Peyer's patch (tissue), 4 donors: ENCODE results near the gene GTF3C5. TPM values are rescaled to one million over a fixed set of nuclear protein-coding genes. Genes with fewer than 3 reads are reported as not detected.
"Not testable (repeated sequence)": the region's sequence is repeated elsewhere in the genome, so short reads cannot be mapped to it uniquely, and the experiment has no call there.

Experiments
- DNase-seq, 3 donors: peaks; one replicate each; pipeline ENCODE4 v3.0.0-alpha.2; 2017 to 2019
- H3K27ac ChIP-seq, 4 donors: fragments of 200-600 bp; sonication (generic); one replicate each; pipeline ENCODE4 v1.5.1; 2016 to 2019
- H3K27me3 ChIP-seq, 2 donors: fragments of 200-600 bp; sonication (generic); one replicate each; pipeline ENCODE4 v1.5.1; 2019
- H3K36me3 ChIP-seq, 3 donors: fragments of 200-600 bp; sonication (generic); one replicate each; pipeline ENCODE4 v1.5.1; 2016 to 2019
- H3K4me1 ChIP-seq, 4 donors: fragments of 200-600 bp; sonication (generic); one replicate each; pipeline ENCODE4 v1.5.1; 2016 to 2019
- H3K4me3 ChIP-seq, 4 donors: fragments of 200-600 bp; sonication (generic); 1 replicate in 3 of 4; 2 replicates in 1 of 4; pipeline ENCODE4 v1.5.1; 2016 to 2019; ENCODE audit warnings: mild to moderate bottlenecking in 1 of 4
- H3K9me3 ChIP-seq, 4 donors: fragments of 200-600 bp; sonication (generic); one replicate each; pipeline ENCODE4 v1.5.1; 2016 to 2019; ENCODE audit warnings: mild to moderate bottlenecking in 1 of 4
- POLR2A ChIP-seq, 2 donors: fragments of 450-650 bp; IDR thresholded peaks; one replicate each; pipeline ENCODE4 v1.5.1; 2017; ENCODE audit warnings: antibody characterized with exemption in 2 of 2, mild to moderate bottlenecking in 2 of 2, moderate library complexity in 2 of 2
- total RNA-seq, 4 donors: library from RNA; depleted of rRNA; stranded (reverse); fragments of >200 nt; gene quantifications; one replicate each; pipeline ENCODE4 v1.1.0, GENCODE V29; 2016
- TF ChIP-seq, protein P1 (sequence below), 6 experiments: fragments of 450-650 bp in 4 of 6; fragments of 200-600 bp in 2 of 6; sonication (generic) in 1 of 6; IDR thresholded peaks; one replicate each; pipeline ENCODE4 v1.5.1; 2017 to 2019; ENCODE audit warnings: antibody characterized with exemption in 6 of 6, mild to moderate bottlenecking in 3 of 6, moderate library complexity in 1 of 6

Gene GTF3C5
- total RNA-seq, 4 donors from 2014 or later, result 63.7 to 103 (median 73.5) TPM

DNA sequence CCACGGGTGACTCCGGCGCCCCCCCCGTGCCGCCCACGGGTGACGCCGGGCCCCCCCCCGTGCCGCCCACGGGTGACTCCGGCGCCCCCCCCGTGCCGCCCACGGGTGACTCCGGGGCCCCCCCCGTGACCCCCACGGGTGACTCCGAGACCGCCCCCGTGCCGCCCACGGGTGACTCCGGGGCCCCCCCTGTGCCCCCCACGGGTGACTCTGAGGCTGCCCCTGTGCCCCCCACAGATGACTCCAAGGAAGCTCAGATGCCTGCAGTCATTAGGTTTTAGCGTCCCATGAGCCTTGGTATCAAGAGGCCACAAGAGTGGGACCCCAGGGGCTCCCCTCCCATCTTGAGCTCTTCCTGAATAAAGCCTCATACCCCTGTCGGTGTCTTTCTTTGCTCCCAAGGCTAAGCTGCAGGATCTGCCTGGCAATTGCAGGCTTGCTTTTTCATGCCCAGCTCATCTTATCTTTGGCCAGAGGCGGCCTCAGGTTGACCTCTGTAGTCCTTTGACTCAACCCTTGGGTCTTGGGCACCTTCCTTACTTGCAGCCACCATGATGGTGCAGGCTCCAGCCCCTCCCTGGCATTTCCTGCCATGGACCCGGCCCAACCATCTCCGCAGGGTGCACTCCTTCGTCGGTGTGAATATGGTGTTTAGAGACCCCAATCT is 40.8 kb downstream of the GTF3C5 start:
- Histone ChIP-seq H3K27ac (no peak overlapping the region), H3K36me3 (no peaks in the 10 kb centered on the region), H3K4me1 (no peaks in the 10 kb centered on the region), H3K27me3 (no peaks in the 10 kb centered on the region), H3K9me3 (no peaks in the 10 kb centered on the region), H3K4me3 (no peak overlapping the region)
- DNase-seq, result peak in 1 of 3 donors; percentile 25
- TF ChIP-seq, protein P1, sequence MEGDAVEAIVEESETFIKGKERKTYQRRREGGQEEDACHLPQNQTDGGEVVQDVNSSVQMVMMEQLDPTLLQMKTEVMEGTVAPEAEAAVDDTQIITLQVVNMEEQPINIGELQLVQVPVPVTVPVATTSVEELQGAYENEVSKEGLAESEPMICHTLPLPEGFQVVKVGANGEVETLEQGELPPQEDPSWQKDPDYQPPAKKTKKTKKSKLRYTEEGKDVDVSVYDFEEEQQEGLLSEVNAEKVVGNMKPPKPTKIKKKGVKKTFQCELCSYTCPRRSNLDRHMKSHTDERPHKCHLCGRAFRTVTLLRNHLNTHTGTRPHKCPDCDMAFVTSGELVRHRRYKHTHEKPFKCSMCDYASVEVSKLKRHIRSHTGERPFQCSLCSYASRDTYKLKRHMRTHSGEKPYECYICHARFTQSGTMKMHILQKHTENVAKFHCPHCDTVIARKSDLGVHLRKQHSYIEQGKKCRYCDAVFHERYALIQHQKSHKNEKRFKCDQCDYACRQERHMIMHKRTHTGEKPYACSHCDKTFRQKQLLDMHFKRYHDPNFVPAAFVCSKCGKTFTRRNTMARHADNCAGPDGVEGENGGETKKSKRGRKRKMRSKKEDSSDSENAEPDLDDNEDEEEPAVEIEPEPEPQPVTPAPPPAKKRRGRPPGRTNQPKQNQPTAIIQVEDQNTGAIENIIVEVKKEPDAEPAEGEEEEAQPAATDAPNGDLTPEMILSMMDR (IDR thresholded peaks at IDR 0.05), result no peak
- TF ChIP-seq POLR2A (IDR thresholded peaks at IDR 0.05), result no peak

DNA sequence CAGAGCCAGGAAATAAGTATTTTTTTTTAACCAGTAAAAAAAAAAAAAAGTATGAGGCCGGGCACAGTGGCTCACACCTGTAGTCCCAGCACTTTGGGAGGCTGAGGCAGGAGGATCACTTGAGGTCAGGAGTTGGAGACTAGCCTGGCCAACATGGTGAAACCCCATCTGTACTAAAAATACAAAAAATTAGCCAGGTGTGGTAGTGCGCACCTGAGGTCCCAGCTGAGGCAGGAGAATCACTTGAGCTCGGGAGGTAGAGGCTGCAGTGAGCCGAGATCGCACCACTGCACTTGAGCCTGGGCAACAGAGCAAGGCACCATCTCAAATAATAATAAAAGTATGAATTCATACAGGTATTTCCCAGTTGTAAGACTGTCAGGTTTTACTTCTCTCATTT is 41.4 kb downstream of the GTF3C5 start:
- DNase-seq, H3K27ac ChIP-seq, H3K27me3 ChIP-seq: not testable (repeated sequence)

DNA sequence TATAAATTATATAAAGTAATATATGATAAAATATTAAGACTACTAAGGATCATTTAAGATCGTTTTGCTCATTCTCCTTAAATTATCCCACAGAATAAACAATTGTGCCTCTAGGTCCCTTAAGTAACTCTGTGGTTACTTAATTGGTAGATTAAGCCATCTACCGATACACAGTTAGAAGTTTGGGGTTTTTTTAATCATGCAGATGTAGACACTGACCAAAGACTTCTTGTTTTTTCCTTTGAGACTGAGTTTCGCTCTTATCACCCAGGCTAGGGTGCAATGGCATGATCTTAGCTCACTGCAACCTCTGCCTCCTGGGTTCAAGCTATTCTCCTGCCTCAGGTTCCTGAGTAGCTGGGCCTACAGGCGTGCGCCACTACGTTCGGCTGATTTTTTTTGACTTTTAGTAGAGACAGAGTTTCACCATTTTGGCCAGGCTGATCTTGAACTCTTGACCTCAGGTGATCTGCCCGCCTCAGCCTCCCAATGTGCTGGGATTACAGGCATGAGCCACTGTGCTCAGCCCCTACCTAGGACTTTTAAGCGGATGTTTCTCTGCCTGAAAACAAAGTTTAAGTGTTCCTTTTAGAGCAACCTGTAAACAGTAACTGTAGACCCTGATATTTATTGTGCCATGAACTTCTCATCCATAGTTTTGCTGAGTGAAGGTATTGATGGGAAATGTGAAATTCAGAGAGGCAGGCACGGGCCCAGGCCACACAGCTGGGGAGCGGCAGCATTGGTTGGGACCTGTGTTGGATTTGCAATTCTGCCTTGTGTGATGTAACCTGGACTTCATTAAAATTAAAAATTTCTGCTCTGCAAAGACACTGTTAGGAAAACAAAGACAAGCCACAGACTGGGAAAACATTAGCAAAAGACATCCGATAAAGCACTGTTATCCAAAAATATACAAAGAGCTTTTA is 42.6 kb downstream of the GTF3C5 start:
- no peaks in the 10 kb centered on the region for H3K9me3 ChIP-seq
- DNase-seq, result no peak

More for the DNA sequence above, 41.4 kb downstream of the GTF3C5 start:
- H3K36me3 ChIP-seq, H3K9me3 ChIP-seq, H3K4me3 ChIP-seq, H3K4me1 ChIP-seq: not testable (repeated sequence)

DNA sequence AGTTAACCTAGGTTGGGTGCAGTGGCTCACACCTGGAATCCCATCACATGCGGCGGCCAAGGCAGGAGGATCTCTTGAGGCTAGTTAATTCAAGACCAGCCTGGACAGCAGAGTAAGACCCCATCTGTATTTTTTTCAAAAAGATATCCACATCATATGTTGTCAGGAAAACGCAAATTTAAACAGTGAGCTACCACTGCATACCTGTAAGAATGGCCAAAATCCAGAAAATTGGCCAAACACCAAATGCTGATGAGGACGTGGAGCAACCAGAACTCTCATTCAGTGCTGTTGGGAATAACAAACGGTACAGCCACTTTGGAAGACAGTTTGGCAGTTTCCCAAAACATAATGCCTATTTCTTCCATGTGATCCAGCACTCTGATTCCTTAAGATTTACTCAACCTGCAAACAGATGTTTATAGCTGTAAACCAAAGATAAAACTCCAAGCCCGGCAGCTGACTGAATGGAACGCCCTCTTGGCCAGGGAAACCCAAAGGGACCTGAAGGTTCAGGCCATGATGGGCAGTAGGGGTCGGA is 43.4 kb downstream of the GTF3C5 start:
- no peak overlapping the region for H3K27ac ChIP-seq
- H3K4me1 ChIP-seq, result no peaks in the 10 kb centered on the region
- H3K27me3 ChIP-seq, result no peaks in the 10 kb centered on the region
- TF ChIP-seq, protein P1 (IDR thresholded peaks at IDR 0.05), result no peak
- no peak for TF ChIP-seq POLR2A (IDR thresholded peaks at IDR 0.05)
- no peaks in the 10 kb centered on the region for H3K36me3 ChIP-seq
- H3K4me3 ChIP-seq, result no peak overlapping the region
- DNase-seq, result no peak
- H3K9me3 ChIP-seq, result no peaks in the 10 kb centered on the region

More for the DNA sequence above, 42.6 kb downstream of the GTF3C5 start:
- Histone ChIP-seq H3K27me3 (no peaks in the 10 kb centered on the region), H3K4me3 (no peak overlapping the region), H3K36me3 (no peaks in the 10 kb centered on the region), H3K27ac (no peak overlapping the region), H3K4me1 (no peaks in the 10 kb centered on the region)
- TF ChIP-seq POLR2A (IDR thresholded peaks at IDR 0.05), result no peak

DNA sequence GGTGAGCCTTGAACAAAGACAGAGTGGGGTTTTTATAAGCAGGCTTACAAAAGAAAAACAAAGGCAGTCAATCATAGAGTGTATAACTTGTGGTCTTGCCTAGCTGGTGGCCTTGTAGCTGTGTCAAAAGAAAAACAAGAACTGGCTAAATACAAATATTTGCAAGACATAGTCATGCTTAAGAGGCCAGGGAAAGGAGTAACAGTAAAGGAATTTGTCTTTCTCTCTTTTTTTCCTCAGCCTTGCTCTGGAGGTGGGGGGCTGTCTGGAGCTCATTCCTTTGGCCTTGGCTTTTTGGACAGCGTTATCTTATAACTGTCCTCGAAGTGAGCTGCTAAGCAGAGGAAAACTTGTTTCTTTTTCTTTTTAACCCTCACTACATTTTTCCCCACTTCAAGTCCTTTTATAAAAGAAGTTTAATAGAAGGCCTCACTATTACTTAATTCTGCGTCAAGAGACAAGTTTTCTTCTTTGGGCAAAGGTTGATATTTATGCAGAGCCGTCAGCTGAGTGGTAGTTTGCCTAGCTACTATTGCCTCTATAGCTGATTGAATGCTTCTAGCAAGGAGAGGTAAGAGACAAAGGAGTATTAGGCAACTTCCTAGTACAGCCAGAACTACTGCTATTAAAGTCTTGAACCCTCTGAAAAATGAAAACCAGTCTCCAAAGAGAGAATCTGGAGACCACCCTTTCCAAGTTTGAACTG is 45.3 kb downstream of the GTF3C5 start:
- H3K4me1 ChIP-seq, result peaks cover 0 to 5% (median 0%) of the 10 kb centered on the region in 4 donors
- no peaks in the 10 kb centered on the region for H3K9me3 ChIP-seq
- H3K27me3 ChIP-seq, result no peaks in the 10 kb centered on the region
- no peak for DNase-seq
- TF ChIP-seq, protein P1 (IDR thresholded peaks at IDR 0.05), result no peak
- TF ChIP-seq POLR2A (IDR thresholded peaks at IDR 0.05), result no peak
- H3K4me3 ChIP-seq, result no peak overlapping the region
- no peaks in the 10 kb centered on the region for H3K36me3 ChIP-seq
- no peak overlapping the region for H3K27ac ChIP-seq

DNA sequence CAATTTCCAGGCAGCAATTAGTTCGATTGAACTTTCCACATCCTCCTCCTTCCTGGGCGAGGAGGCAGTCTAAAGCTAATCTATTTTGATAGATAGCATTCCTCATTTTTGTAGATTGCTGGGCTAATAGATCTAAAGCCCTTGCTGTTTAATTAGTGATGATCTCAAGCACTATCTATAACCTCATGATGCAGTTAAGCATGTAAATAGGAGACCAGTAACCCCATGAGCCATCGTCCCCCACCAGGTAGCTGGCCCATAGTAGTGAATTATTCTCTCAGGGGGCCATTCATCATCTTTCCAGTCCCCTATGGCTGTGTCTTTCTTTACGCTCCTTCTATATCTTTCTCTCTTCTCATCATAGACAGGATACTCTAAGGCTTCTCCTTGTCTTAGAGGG is 45.9 kb downstream of the GTF3C5 start:
- no peak for DNase-seq
- H3K27me3 ChIP-seq, result no peaks in the 10 kb centered on the region
- H3K27ac ChIP-seq, result no peak overlapping the region
- H3K4me3 ChIP-seq, result no peak overlapping the region
- H3K9me3 ChIP-seq, result no peaks in the 10 kb centered on the region
- no peaks in the 10 kb centered on the region for H3K36me3 ChIP-seq
- TF ChIP-seq, protein P1 (IDR thresholded peaks at IDR 0.05), result no peak
- TF ChIP-seq POLR2A (IDR thresholded peaks at IDR 0.05), result no peak
- H3K4me1 ChIP-seq, result peaks cover 0 to 5% (median 0%) of the 10 kb centered on the region in 4 donors
